ENCODE data around the gene RHOU. TPM values are rescaled to one million over a fixed set of nuclear protein-coding genes. Genes with fewer than 3 reads are reported as not detected.

RHOU gene
- total RNA-seq, 1 experiment from 2014 or later, result 2.1 TPM

DNA sequence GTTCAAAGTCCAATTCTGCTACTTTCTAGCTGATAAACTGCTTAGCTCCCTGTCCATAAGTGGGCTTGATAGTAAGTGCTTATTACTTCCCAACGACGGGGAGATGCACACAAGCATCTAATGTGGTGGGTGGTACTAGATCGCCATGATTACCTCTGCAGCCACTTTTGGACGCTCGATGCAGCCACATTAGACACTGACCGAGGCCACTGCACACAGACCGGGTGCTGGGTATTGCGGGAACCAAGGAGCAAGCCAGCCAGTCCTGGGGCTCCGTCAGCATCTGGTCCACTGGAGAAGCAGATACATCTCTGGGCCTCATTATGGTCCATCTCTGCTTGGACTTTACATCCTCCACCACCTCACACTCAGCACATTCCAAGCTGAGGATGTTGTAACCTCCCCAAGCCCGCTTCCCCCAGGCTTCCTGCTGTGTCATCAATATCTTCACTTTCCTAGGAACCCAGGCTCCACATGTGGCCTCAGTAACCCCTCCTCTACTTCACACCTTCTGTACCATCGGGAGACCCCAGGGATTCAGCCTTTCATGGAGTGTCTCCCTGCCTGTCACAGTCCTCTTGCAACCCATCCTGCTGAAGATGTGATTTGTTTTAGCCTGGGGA lies 48.2 kb downstream of the RHOU start:
- DNase-seq (ENCODE audit: low spot score), result no peak

DNA sequence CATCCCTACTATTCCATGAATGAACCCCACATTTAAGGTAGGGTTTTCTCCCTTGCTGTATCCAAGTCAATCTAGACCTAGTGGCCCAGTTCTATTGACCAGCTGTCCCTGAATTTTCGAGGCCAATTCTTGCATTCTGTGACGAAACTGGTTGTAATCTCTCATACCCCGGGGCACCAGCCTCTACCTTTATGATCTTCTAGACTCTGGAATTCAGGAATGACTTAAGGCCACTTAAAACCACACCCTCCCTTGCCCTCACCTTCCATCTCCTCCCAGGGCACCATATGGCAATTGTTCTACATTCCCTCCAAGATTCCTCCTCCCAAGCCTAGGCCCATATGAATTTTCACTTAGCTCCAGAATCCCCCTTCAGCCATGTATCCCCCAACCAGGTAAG lies 48.9 kb downstream of the RHOU start:
- no peak for DNase-seq (ENCODE audit: low spot score)

DNA sequence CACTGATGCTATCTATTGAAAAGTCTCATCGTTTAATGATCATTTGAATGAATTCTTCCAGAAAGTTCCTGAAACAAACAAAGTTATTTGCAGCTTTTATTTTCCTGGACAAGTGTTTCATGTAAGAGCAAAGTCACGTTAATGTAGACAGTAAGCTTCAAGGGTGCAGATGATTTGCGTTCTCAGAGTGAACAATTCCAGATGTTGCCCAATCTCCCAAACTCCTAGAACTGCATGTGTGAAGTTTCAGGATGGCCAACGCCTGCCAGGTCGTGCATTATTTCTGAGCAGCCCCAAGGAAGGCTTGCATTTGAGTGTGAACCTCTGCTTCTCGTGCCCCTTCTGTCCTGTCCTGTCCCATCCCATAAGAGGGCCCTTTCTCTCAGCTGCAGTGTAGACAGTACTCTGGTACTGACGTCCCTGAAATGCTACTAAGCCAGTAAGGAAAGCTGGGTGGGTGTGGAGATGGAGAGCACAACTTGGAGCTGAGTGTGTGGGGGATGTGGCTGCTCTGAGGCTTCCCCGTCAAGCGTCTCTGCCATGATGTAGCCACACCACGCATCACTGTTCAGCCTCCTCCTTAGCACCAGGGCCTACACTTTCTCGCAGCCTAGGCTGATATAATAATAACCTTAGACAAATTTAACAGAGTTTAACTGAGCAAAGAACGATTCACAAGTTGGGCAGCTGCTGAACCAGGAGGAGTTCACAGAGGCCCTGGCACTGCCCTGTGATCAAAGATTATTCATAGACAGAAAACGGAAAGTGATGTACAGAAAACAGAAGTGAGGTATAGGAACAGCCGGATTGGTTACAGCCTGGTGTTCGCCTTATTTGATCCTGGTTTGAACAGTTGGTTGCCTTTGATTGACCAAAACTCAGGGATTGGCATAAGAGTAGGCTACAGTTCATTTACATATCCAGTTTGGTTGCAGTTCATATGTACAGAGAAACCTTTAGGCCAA lies 50.4 kb downstream of the RHOU start:
- DNase-seq (ENCODE audit: low spot score), result no peak

DNA sequence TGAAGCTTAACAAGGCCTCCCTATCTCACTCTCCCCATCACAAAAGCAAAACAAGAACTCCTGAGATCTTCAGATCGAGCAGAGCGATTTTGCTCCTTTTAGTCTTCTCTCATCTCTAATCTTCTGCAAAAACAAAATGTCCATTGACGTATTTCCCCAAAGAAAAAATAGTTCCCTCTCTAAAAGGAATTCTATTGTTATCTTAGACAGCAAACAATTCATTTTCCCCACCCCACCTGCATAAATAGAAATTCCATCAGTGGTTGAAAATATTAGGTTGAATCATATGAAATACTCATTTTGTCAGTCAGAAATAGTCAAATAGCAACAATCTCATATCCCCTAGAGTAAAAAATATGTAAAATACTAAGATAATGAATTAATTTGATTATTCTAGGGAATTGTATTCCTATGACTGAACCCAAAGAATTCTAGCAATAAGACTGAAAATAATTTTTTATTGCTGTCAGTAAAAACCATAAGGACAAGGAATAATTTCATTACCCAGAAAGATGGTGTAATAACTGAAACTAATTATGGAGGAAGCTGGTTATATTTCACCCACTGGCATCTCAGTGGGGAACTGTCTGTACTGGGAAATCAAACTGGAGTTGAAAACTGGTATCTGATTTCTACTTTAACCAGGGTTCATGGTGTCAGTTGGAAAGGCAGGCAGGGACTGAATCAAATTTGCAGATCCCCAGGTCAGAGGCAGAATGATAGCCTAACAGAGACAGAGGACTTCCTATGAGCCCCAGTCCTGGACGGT lies 51.3 kb downstream of the RHOU start:
- no peak for DNase-seq (ENCODE audit: low spot score)

DNA sequence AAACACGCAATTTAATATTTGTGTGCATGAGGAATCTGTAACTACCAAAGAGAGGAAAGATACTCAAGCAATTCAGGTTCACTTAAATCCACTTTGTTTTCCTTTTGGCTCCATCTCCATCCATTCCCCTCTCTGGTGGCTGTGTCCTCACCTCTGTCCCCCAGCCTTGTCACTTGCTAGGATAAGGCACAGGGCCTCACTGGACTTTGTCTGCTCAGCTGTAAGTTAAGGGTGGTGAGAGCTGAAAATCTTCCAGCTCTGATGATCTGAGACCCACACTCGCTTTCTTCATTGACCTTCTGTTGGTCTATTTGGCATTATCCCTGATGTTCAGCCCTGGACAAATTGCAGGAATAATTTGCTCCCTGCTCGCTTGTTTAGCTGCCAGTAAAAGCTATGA lies 56.5 kb downstream of the RHOU start:
- no peak for DNase-seq (ENCODE audit: low spot score)

DNA sequence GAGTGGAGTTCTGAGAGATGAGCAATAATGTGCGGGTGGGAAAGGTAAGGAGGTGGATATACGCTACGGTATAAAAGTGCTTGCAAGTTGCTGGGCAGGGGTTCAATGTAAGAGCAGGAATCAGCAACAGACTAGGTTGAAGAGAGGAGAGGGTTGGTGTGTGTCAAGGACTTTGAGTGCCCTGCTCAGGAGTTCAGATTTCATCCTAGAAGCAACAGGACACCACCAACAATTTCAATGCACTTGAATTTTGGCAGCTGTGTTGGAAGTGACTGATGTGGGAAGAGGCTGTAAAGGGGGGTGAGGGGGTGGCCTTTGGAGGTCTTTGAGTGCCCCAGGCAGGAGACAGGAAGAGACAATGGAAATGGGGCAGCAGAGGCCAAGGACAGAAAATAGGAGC lies 57.3 kb downstream of the RHOU start:
- DNase-seq (ENCODE audit: low spot score), result no peak

DNA sequence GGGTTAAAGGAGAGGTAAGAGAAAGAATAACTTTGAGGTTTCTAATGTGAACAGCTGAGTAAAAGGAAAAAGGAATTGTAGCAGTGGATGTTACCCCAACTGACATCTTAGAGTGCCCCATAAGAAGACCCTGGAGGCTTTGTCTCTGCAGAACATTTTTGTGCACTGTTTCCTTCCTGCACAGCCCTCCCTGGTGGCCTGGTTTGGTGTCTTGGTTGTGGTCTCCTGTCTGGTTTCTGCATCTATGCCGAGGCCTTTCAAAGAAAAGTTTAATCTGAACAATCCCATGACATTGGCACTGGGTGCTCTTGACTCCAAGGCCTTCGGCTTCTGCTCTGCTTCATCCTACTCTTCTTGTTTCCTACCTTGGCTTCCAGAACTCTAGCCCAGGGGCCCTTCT lies 57.8 kb downstream of the RHOU start:
- DNase-seq (ENCODE audit: low spot score), result no peak

DNA sequence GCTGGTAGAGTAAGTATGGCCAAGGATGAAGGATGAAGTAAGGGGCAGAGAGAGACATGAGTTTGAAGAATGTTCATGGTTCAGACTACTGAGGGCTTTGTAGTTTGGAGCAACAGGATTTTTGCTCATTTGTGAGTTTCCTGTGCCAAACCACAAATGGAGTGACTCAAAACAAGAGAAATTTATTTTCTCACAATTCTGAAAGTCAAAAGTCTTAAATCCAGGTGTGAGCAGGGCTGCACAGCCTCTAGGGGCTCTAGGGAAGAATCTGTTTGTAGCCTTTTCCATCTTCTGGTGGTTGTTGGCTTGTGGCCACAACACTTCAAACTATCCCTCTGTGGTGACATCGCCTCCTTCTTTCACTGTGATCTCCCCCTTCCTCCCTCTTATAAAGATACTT lies 58.9 kb downstream of the RHOU start:
- no peak for DNase-seq (ENCODE audit: low spot score)

DNA sequence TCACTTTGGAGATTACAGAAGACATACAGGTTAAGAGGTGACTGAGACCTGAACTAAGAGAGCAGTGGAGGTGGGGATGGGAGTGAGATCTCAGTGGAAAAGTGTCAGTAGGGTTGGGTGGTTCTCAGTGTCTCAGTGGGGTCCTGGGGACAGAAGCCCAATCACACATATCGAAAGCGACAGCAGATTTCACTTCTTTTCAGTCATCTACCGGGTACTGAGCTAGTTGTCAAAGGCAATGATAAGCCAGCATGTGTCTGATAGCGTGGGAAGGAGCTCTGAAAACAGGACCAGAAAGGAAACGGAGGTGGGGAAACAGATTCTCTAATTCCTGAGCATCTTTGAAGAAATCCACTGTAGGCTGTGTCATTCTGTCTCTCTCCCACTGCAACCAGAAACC lies 59.5 kb downstream of the RHOU start:
- DNase-seq (ENCODE audit: low spot score), result no peak

DNA sequence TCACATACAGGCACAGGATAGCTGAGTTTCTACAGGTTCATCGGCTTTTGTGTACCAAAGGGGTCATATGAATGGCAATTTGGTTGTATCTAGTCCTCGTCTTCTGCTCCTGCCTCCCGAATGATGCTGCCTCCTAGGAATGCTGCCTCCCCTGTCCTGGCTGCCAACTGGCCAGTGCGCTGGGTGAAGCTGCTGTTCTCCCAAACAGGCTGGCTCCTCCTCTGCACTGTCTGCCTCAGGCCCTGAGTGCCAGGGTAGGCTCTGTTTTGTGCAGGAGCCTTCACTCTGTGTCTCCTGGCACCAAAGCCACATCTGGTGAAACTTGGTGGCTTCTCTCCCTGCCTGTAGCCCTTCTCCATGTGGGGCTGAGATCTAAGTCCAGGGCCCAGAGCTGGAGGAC lies 60.3 kb downstream of the RHOU start:
- no peak for DNase-seq (ENCODE audit: low spot score)

Other genes with a start within 250 kb of the RHOU start
- 44.9 and 80.6 TPM in 2 replicates for gene RNF187, start 248.1 kb upstream of the RHOU start, total RNA-seq (2014; rRNA removed; shearing (Covaris generic))